OCI-LY7 (cell line): ENCODE measurements around the gene CHST7.

Experiments used
- CTCF ChIP-seq: fragments of 200-600 bp; sonication (generic); conservative IDR thresholded peaks from 2 replicates; pipeline ENCODE4 v1.5.1; 2014; ENCODE audit warnings: mild to moderate bottlenecking, antibody characterized with exemption, low read length, moderate library complexity, mixed read lengths
- EZH2phosphoT487 ChIP-seq: fragments of 200-600 bp; sonication (generic); IDR thresholded peaks from 2 replicates; pipeline ENCODE4 v1.6.1; 2018; ENCODE audit warnings: low read depth, borderline replicate concordance, mild to moderate bottlenecking, mixed run types, antibody characterized with exemption, low read length, moderate library complexity, mixed read lengths

DNA sequence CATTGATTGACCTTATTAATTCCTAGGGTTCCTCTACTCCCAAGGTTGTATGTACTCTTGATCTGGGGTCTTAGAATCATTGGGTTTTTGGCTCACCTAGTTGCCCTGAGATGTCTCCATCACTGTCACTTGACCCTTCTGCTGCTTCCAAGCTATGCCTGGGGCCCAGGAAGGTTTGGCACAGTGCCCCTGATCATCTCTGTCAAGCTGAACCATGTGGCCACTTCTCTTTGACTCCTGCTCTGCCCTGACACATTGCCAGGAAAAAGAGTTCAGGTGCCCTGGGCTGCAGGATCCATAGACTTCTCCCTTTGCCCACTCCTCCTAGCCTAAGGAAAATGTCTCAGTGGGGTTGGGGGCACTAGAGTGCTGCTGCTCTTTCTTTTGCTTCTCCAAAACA lies 3.9 kb upstream of the CHST7 start:
- TF ChIP-seq CTCF (no peak), EZH2phosphoT487 (no peak)
